IPS-15b (cell line): ENCODE data around the gene INPP4B.
"Not testable (repeated sequence)": the region's sequence is repeated elsewhere in the genome, so short reads cannot be mapped to it uniquely, and the experiment has no call there.

ENCODE experiments used
- H3K27me3 ChIP-seq: one replicate; pipeline ENCODE4 v1.6.1; 2013; ENCODE audit warnings: low read length; ENCODE audit not compliant: control insufficient read depth, insufficient read depth
- H3K36me3 ChIP-seq: one replicate; pipeline ENCODE4 v1.6.1; 2013; ENCODE audit warnings: low read length; ENCODE audit not compliant: control insufficient read depth, insufficient read depth
- H3K4me1 ChIP-seq: one replicate; pipeline ENCODE4 v1.6.1; 2013; ENCODE audit warnings: mild to moderate bottlenecking, low read length; ENCODE audit not compliant: control insufficient read depth, insufficient read depth
- H3K4me3 ChIP-seq: one replicate; pipeline ENCODE4 v1.5.1; 2013; ENCODE audit warnings: low read depth, low read length
- H3K9ac ChIP-seq: one replicate; pipeline ENCODE4 v1.6.1; 2013; ENCODE audit warnings: low read depth, mild to moderate bottlenecking, low read length
- H3K9me3 ChIP-seq: one replicate; pipeline ENCODE4 v1.6.1; 2013; ENCODE audit warnings: mild to moderate bottlenecking, low read length; ENCODE audit not compliant: control insufficient read depth, insufficient read depth

The INPP4B gene

GRCh38 chr4:142656178-142656577, 189.9 kb downstream of the INPP4B start:
- no peak overlapping the region for H3K9ac ChIP-seq
- no peaks in the 10 kb centered on the region for H3K36me3 ChIP-seq
- no peaks in the 10 kb centered on the region for H3K4me1 ChIP-seq
- H3K27me3 ChIP-seq, result no peaks in the 10 kb centered on the region
- no peak overlapping the region for H3K4me3 ChIP-seq
- H3K9me3 ChIP-seq, result peaks cover 24% of the 10 kb centered on the region

GRCh38 chr4:142648378-142648777, 197.7 kb downstream of the INPP4B start:
- H3K36me3 ChIP-seq, result no peaks in the 10 kb centered on the region
- H3K4me3 ChIP-seq, result no peak overlapping the region
- H3K27me3 ChIP-seq, result no peaks in the 10 kb centered on the region
- H3K4me1 ChIP-seq, result no peaks in the 10 kb centered on the region
- no peak overlapping the region for H3K9ac ChIP-seq
- H3K9me3 ChIP-seq, result peaks cover 5% of the 10 kb centered on the region

- H3K36me3 ChIP-seq, result no peaks in the 10 kb centered on the region
- no peak overlapping the region for H3K9ac ChIP-seq
- no peaks in the 10 kb centered on the region for H3K4me1 ChIP-seq
- no peak overlapping the region for H3K4me3 ChIP-seq
- H3K9me3 ChIP-seq, result peaks cover 5% of the 10 kb centered on the region
- H3K27me3 ChIP-seq, result no peaks in the 10 kb centered on the region
Observed at GRCh38 chr4:142645475-142646108, 200.5 kb downstream of the INPP4B start.

GRCh38 chr4:142644628-142645027, 201.5 kb downstream of the INPP4B start:
- not testable (repeated sequence) for H3K9me3 ChIP-seq, H3K4me1 ChIP-seq, H3K4me3 ChIP-seq, H3K36me3 ChIP-seq, H3K27me3 ChIP-seq, H3K9ac ChIP-seq

- Histone ChIP-seq H3K27me3 (no peaks in the 10 kb centered on the region), H3K36me3 (no peaks in the 10 kb centered on the region), H3K4me3 (no peak overlapping the region), H3K9me3 (no peaks in the 10 kb centered on the region), H3K9ac (no peak overlapping the region), H3K4me1 (no peaks in the 10 kb centered on the region)
Observed at GRCh38 chr4:142637614-142638013, 208.5 kb downstream of the INPP4B start.

GRCh38 chr4:142631836-142632235, 214.3 kb downstream of the INPP4B start:
- H3K9ac ChIP-seq, result no peak overlapping the region
- no peaks in the 10 kb centered on the region for H3K27me3 ChIP-seq
- H3K4me1 ChIP-seq, result no peaks in the 10 kb centered on the region
- no peaks in the 10 kb centered on the region for H3K36me3 ChIP-seq
- no peaks in the 10 kb centered on the region for H3K9me3 ChIP-seq
- H3K4me3 ChIP-seq, result no peak overlapping the region

- Histone ChIP-seq H3K9ac (no peak overlapping the region), H3K4me1 (no peaks in the 10 kb centered on the region), H3K9me3 (no peaks in the 10 kb centered on the region), H3K36me3 (no peaks in the 10 kb centered on the region), H3K4me3 (no peak overlapping the region), H3K27me3 (no peaks in the 10 kb centered on the region)
Observed at GRCh38 chr4:142615324-142615665, 230.8 kb downstream of the INPP4B start.

- no peak overlapping the region for H3K4me3 ChIP-seq
- H3K9me3 ChIP-seq, result no peaks in the 10 kb centered on the region
- no peak overlapping the region for H3K9ac ChIP-seq
- H3K27me3 ChIP-seq, result no peaks in the 10 kb centered on the region
- no peaks in the 10 kb centered on the region for H3K4me1 ChIP-seq
- H3K36me3 ChIP-seq, result no peaks in the 10 kb centered on the region
Observed at GRCh38 chr4:142614621-142615323, 231.3 kb downstream of the INPP4B start.

GRCh38 chr4:142607976-142608375, 238.1 kb downstream of the INPP4B start:
- H3K27me3 ChIP-seq, result no peaks in the 10 kb centered on the region
- no peaks in the 10 kb centered on the region for H3K4me1 ChIP-seq
- H3K4me3 ChIP-seq, result no peak overlapping the region
- H3K36me3 ChIP-seq, result no peaks in the 10 kb centered on the region
- no peaks in the 10 kb centered on the region for H3K9me3 ChIP-seq
- H3K9ac ChIP-seq, result no peak overlapping the region

- Histone ChIP-seq H3K4me1 (no peaks in the 10 kb centered on the region), H3K4me3 (no peak overlapping the region)
Observed at GRCh38 chr4:142600952-142601351, 245.1 kb downstream of the INPP4B start.

GRCh38 chr4:142598132-142598531, 248.0 kb downstream of the INPP4B start:
- no peaks in the 10 kb centered on the region for H3K9me3 ChIP-seq
- no peaks in the 10 kb centered on the region for H3K4me1 ChIP-seq
- H3K27me3 ChIP-seq, result no peaks in the 10 kb centered on the region
- no peak overlapping the region for H3K4me3 ChIP-seq
- H3K9ac ChIP-seq, result no peak overlapping the region
- H3K36me3 ChIP-seq, result no peaks in the 10 kb centered on the region

More at GRCh38 chr4:142600952-142601351, 245.1 kb downstream of the INPP4B start:
- no peaks in the 10 kb centered on the region for H3K27me3 ChIP-seq
- H3K36me3 ChIP-seq, result no peaks in the 10 kb centered on the region
- no peaks in the 10 kb centered on the region for H3K9me3 ChIP-seq
- H3K9ac ChIP-seq, result no peak overlapping the region

GRCh38 chr4:142596595-142596994, 249.5 kb downstream of the INPP4B start:
- H3K4me1 ChIP-seq, result no peaks in the 10 kb centered on the region
- no peaks in the 10 kb centered on the region for H3K36me3 ChIP-seq
- H3K27me3 ChIP-seq, result no peaks in the 10 kb centered on the region
- H3K4me3 ChIP-seq, result no peak overlapping the region
- H3K9me3 ChIP-seq, result no peaks in the 10 kb centered on the region
- H3K9ac ChIP-seq, result no peak overlapping the region
